Measurements from ENCODE around the gene CNTNAP5.

DNA sequence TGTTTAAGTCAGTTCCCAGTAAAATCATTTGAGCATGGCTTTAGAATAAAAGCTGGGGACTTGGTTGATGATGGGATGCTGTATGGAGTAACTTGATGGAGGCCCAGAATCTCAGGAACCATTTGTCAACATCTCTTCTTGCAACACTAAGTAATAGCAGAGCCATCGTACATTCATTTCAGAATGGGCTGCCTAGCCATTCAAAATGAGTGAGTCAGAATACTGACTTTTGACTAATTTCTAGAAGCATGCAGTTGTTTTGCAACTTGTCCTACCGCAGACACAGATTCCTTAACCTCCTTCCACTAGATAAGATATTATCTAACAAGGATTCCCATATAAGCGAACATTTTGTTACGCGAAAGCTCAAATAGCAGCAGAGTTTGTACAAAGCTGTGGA is 229.5 kb downstream of the CNTNAP5 start:
- TF ChIP-seq CTCF (IDR thresholded peaks at IDR 0.05) (no peak), EZH2phosphoT487 (IDR thresholded peaks at IDR 0.05) (no peak)
